ENCODE measurements around the gene DTNBP1.

The DTNBP1 gene

DNA sequence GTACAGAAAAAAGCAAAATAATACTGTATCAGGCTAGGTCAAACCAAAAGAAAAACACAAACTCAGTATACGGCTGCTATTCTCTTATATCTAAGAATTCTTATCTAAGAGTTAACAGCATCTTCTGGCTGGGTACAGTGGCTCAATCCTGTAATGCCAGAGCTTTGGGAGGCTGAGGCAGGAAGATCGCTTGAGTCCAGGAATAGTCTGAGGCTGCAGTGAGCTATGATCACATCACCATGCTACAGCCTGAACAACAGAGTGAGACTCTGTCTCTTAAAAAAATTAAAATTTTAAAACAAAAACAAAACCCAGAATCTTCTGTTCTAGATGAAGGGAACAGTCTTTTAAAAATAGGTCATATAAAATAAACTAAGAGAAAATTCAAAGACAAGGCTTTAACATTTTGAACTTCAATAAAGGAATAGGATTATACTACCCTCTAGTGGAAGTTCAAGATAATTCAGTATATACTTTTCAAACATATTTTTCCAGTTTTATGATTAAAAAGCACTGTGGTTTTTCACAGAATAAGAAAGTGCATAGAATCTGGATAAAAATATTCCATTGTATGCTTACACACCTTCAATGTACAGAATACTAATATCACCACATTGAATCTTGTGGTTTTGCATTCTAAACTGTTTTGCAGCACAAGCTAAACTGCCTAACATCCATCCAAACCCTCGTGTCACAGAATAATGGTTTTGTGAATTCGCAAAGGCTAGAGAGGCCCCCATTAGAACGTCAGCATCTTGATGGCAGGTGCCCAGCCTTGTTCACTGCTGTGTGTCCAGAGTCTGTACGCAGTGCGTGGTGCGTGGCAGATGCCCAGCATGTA lies 39.3 kb downstream of the DTNBP1 start:
- DNase-seq = no peak

DNA sequence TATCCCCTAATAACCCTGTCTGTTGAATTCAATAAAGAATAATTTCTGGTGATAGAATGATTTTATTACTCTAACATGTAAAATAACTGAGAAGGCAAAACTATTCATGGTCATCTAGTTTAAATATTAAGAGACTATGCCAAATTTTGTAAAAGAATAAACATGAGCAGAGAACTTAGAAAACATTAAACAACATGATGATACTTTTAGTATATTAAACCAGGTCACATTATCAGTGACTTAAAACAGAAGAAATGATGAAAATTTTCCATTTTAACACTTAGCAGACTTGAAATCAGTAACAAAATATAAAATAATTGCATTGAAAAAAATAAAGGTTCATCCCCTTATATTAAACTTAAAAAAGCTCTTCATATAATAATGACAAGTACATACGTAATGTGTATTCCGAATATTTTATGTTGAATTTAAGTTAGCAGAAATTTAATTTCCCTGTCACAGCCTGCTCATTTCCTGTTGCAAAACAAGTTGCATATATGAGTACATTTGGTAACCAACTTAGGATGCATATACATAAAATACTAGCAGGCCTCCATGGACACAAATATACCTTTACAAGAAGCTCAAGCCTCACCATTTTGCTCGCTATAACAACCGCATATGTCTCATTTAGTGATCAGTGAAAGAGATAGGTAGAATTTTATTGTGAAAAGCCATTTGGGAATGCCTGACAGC lies 40.6 kb downstream of the DTNBP1 start:
- no peak for DNase-seq

DNA sequence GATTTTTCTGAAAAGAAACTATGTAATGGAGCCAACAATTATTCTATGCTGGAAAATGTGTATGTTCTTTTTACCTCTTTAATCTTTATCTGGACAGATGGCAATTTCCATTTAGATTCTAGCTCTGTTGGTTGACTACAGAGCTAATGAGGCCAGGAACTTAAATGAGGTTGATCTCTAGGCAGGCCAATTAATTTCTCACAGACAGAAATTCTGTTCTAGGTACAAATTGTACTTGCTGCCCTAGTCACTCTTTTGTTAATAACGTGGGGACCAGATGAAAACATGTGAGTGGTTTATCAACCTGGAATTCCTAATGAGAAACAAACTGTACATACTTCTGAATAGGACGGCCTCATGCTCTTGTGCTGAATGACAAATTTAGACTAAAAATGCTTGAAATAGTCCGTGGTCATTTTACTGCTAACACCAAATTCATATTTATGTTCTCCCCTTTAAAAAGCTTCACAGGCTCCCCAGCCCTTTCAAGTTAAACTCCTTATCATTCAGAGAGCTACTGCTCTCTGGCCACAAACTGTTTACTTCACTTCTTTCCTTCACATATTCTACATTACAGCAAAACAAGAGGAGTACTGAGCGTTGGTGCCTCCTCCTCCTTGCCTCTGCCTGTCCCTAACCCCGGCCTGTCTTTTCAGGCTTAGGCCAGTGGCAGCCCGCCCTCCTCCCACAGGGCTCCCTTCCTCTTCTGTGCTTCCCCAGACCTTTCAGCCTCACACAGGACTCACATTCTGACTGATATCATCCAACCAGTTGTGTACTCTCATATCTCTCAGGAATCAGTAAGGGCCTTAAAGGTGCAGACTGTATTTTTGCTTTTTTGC lies 41.4 kb downstream of the DTNBP1 start:
- peak; percentile 5 for DNase-seq

DNA sequence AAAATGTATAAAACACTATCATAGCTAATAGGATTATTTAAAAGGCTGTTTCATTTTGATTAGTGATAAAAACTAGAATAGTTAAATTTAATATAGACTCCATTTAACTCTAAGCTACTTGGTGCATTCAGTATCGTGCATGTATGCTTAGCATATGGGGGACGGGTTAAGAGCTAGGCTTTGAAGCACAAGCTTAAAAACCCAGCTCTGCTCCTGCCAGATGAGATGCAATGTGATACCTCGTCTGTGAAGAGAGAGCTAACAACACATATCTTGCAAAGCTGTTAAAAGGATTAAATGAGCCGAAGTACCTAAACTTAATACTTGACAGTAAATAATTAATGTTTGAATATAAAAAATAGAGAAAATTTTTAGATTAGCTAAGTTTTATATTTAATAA lies 42.2 kb downstream of the DTNBP1 start:
- DNase-seq = peak; percentile 14

DNA sequence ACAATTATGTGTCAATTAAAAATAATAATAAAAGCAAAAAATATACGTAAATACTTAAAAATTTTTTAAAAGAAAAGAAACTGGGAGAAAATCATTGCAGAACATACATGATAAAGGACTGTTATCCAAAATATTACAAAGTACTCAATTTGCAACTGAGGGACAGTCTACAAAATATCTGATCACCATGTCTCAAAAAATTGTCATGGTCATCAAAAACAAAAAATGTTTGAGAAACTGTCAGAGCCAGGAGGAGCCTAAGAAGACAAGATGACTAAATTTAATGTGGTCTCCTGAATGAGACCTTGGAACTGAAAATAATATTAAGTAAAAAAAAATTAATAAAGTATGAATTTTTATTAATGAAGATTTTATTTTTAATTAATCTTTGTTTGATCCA lies 43.5 kb downstream of the DTNBP1 start:
- no peak for DNase-seq

DNA sequence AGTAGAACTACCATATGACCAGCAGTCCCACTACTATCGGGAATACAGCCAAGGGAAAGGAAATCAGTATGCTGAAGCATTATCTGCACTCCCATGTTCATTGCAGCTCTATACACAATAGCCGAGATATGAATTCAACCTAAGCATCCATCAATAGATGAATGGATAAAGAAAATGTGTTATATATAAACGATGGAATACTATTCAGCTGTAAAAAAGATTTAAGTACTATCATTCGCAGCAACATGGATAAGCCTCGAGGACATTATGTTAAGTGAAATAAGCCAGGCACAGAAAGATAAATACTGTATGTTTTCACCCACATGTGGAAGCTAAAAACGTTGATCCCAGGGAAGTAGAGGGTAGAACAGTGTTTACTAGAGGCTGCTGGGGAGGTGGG lies 44.1 kb downstream of the DTNBP1 start:
- DNase-seq = no peak

DNA sequence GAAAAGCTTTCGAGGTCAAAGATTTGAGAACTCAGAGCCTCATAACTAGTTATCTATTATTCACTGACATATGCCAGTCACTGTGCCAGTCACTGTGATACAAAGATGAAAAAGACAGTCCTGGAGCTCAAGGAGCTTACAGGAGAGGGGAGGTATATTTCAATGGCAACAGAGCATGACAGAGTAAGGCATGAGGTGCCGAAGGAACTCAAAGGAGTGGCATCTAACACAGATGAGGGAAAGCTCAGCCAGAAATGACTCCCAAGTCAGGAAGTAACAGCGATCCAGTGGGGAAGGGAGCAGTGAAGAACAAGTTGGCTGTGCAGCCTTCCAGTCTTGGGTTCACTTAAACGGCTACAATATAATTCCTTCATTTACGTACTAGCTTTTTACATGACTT lies 46.6 kb downstream of the DTNBP1 start:
- DNase-seq = no peak

DNA sequence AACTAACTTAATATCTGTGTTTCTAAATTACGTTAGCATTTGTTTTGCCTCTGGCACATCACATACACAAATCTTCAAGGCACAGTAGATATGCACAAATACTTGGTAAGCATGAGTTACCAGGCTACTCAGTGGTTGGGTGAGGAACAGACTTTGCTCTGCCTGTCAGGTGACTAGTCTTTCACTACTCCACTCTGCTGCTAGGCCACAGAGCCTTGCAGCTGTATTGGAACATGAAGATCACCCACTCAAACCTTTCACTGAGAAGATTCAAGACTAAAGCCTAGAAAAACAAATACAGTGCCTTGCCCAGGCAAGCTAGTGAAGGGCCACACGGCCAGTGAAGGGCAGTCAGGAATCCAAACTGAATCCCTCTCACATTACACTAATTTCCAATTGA lies 47.0 kb downstream of the DTNBP1 start:
- DNase-seq = peak; percentile 46

DNA sequence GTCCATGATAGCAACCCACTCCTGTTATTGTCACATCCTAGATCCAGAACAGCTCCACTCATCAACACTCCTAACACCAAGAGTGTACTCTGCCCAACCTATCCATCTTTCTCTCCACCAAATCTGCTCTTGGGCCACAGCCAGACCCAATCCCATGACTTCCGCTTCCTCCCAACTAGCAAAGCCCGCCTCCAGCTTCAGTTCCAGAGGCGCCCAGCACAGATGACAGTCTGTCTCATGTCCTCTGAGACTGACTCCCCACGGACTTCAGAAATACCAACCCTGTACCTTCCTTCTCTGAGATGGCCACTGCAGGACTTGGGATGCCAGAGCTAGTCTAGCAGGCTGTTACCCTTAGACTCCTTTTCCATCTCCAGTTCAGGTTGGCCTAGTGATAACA lies 48.6 kb downstream of the DTNBP1 start:
- DNase-seq = no peak

DNA sequence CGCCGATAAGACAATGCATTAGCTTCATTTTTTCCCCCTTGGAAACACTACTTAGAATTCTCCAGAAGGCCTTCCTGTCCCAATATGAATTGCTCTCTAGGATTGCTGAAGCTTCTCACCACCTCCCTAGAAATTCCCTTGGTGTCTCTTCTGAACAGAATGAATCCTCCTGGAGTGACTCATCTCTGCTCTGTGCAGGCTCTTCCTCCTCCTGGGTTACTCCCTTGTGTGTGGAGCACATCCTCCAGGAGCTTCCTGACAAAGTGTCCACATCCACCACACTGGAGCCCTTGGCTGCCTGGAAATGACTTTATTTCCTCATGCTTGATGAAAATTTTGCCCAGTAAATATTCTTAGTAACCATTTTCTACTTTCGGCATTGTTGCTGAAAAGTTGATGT lies 54.4 kb downstream of the DTNBP1 start:
- DNase-seq = no peak

DNA sequence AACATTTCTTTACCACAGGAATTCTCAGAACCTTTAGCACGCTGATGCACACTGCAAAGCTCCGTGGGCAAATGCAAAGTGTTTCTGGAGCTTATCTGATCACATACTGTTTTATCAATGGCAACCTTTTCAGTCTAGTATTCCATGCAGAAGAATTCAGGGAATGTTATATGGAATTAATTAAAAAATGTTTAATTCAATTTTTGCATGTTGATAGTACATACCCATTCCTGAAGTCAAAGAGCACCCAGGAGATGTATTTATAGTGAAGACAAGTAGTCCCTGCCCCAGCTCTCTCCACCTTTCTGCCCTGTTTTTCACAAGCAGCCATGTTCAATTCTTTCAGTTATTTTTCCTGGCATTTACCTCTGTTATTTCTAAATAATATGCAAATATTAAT lies 55.2 kb downstream of the DTNBP1 start:
- DNase-seq = no peak

DNA sequence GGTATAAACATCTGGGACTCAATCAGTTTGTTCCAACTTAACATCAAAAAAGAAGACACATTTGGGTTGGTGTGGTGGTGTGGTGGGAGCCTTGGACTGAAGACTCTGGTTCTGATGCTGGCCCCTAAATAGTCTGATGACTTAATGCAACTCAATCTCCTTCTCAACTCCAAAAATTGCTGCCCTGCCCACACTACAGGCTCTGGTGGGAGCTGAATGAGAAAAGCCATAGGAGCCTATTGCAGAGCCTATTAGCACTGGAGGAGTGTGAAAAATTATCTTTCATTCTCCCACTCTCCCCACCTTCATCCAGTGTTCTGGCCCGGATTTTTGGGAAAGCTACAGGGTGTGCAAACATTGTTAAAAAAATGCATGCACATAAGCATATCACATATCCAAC lies 56.5 kb downstream of the DTNBP1 start:
- no peak for DNase-seq

DNA sequence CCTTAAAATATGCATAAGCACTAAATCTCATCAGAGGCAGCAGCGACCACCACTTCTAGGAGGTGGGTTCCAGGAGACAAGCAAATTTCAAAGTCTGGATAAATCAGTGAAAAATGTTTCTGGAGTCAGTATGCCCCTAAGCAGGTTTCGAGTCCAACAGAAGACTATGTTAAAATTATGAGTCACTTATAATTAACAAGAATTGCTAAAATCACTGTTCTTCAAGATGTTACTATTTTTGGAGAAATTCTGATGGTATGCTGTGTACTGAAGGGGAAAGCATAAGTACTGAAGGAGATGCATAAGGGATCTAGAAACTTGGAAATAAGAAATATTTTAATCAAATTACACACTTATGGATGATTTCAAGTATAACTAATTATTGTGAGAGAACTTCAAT lies 58.0 kb downstream of the DTNBP1 start:
- DNase-seq = no peak

DNA sequence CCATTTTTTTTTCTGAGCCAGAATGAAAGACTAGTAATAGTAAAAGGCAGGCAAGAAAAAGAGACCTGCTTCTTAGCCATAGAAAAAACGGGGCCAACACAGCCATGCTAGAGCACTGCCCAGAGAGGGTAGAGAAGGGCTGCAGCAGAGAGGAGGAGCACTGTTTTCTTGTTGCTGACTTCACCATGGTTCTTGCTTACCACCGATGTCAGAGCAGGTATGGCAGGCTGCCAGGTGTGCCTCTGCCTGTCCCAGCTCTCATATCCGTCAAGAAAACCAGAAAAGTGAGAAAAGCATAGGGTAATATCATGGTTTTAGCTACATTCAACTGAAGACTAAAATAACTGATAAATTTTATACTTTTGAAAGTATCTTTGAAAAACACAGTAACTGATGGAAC lies 60.7 kb downstream of the DTNBP1 start:
- DNase-seq = peak; percentile 5

DNA sequence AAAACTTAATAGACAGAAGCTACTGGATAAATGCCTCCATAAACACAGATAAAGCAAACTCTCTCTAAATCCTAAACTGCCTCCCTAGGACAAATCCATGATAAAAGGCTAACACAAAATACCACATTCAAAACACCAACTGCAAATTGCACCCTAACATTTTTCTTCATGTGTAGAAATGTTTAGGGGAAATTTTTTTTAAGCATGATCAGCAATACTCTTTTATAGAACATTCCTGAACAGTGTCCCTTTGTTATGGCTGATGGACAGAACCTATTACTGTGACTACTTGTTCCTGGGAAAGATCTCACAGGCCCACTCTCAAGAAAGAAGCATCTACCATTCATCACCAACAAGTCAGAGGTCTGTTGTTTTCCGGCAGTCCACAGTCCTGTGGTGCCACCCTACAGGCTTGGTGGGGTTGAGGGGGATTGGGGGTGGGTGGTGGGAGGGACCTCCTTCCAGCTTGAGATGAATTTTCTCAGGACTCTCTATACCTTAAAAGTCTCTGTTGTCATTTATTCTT lies 64.5 kb downstream of the DTNBP1 start:
- no peak for DNase-seq

DNA sequence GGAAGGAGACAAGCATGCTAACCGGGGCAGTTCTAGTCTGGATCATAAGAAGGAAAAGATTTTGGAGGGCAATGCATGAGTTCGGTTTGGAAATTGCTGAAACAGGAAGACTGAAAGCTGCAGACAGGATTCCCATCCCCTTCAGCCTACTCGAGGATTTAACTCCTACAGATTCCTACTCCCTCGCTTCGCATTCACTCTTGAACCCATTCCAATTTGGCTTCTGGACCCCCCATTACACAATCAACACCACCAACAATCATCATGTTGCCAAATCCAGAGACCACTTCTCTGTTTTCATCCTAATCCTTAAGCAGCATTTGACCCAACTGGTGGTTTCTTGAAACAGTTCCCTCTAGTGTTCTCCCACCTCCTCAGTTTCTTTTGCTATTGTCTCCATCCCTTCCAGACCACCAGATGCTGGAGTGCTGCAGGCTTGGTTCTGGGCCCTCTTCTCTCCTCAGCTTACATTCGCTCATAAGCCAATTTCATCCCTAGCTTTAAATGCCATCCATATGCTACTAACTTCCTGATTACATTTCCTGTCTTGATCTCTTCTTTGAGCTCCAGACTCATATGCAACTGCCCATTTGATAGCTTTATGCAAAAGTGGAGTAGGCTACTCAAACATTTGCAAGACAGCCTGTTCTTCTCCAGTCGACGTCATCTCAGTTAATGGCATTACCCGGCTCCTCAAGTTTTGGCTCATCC lies 66.5 kb downstream of the DTNBP1 start:
- DNase-seq = no peak

DNA sequence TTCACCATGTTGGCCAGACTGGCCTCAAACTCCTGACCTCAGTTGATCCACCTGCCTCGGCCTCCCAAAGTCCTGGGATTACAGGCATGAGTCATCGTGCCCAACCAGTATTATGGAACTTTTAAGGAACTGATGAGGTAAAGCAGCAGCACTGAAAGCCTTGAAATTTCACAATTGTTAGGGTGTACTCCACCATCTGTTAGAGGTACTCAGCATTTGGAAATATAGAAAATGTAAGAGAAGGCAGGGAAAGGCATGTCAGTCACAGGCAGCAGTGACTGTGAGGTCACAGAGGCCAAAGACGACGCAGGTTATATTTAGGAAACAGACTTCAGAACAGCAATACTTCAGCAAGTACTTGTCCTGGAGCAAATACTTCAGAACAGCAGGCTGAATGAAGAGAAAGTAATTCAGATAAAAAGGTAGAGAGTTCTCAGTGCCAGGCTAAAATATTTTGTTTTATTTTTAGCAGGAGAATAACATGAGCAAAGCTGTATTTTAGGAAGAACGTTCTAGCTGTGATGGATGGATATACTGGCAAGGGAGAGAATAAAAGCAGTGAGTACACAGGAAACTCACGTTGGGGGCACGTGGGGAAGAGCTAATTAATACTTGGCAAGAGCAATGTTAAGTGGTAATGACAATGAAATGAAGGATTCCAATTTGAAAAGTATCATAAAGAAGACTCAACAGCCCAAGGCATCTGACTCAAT lies 67.2 kb downstream of the DTNBP1 start:
- no peak for DNase-seq

DNA sequence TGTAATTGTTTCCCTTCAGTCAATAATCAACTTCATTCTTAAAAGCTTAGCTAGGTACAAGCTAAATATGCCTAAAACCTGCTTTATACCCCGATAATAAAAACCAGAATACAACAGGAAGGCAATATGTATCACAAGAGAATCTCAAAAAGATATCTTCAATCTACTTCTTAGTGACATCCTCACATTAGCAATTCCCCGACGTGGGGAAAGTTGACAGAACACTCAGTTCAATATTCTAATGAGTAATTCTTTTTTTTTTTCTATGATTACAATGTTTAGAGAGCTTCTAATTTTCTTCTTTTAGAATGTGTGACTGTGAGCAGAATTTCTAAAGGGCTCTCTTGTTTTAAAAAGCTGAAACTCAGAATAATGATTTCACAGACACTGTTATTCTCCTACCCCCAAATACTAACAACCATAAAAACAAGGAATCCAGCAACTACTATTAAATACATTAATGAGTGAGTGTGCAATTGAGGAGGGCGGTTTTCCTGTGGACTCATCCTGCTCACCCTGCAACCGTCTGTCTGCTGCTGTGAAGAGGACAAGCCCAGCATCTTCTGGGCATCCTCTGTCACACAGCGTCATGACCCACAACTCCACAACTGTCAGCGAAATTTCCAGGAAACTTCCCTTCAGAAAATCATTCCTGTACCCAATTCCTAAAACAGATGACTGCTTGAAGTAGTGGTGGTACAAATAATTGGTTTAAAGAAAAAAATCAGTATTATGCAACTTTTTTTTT lies 68.1 kb downstream of the DTNBP1 start:
- DNase-seq = no peak

DNA sequence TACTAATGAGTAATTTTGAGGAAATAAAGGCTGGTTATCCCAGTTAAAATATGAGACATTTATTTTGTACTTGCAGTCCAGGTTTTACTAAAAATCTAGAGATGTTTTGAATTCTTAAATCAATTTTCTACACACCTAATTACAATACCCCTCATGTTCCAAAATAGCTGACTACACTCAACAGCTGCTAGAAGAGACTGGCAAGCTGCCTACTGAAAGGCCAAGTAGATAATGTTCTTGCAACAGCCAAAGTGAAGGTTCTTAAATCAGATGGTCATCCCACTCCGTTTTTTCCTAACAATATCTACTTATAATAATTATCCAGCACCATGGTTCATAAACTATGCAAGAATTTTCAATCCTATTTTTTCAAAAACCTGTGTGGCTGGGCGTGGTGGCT lies 69.0 kb downstream of the DTNBP1 start:
- no peak for DNase-seq

DNA sequence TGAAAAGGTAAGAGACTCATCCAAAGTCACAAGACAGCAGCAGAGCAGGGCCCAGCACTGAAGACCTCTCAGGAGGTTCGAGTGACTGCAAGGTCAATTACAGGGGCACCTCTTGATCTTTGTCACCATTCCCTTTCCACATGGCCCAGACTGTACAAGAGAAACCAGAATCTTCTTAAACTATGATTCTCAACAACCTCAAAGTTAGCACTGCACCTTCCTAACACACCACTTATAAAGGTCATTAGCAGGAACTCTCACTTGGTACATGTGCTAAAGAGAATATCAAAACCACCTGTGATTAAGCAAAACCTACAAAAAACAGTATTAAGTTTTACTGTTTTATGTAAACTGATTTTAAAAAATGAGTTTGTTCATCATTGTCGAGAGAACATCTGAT lies 70.2 kb downstream of the DTNBP1 start:
- DNase-seq = no peak

DNA sequence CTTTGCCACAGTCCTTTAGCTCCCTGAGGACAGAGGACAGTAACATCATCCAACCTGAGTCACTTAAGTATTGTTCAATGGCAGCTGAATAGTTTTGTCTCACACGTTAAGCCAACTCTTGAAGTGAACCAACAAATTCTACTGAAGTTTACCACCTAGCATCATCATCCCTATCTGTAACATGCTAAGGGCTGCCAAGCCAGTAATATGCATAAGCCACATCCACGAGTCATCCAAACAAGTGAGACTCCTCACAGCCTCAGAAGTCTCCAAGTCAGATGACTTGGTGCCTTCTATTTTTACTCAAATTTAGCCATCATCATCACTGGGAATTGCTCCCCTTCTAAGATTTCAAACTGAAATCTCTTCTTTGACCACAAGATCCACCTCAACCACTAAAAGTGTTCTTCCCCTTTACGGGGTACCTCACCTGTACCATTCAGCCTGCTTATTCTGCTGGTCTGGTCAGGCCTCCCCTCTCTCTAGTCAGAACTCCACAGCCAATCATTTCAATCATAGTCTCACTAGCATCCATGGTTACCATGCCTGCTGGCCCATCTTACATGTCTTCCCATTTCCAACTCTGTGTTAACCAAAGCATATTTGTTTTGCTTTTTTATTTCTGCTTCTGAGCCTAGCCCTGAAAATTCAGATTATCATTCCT lies 73.7 kb downstream of the DTNBP1 start:
- DNase-seq = no peak
